Loucy (cell line): Measurements from ENCODE around the gene EIF2D.

Experiments used
- H2AFZ ChIP-seq: fragments of 200-600 bp; sonication (generic); 2 replicates; pipeline ENCODE4 v1.6.0; 2016; ENCODE audit warnings: antibody characterized with exemption, mild to moderate bottlenecking, low read length, moderate library complexity
- H3F3A ChIP-seq: fragments of 200-600 bp; 2 replicates; pipeline ENCODE4 v1.6.0; 2016; ENCODE audit warnings: antibody characterized with exemption, low read depth, mild to moderate bottlenecking
- H3K27me3 ChIP-seq: fragments of 200-600 bp; sonication (generic); 2 replicates; pipeline ENCODE4 v1.6.1; 2014; ENCODE audit warnings: low read length, mild to moderate bottlenecking; ENCODE audit not compliant: insufficient read depth, poor library complexity, severe bottlenecking
- H3K36me3 ChIP-seq: fragments of 200-600 bp; sonication (generic); 2 replicates; pipeline ENCODE4 v1.6.1; 2016; ENCODE audit warnings: low read length; ENCODE audit not compliant: insufficient read depth
- H3K4me1 ChIP-seq: fragments of 200-600 bp; sonication (generic); 2 replicates; pipeline ENCODE4 v1.5.1; 2014; ENCODE audit warnings: low read length, mild to moderate bottlenecking; ENCODE audit not compliant: insufficient read depth, poor library complexity, severe bottlenecking
- H3K4me2 ChIP-seq: fragments of 200-600 bp; sonication (generic); 2 replicates; pipeline ENCODE4 v1.6.0; 2014; ENCODE audit warnings: antibody characterized with exemption, low read length, low read depth, mild to moderate bottlenecking; ENCODE audit not compliant: poor library complexity, severe bottlenecking
- H3K4me3 ChIP-seq: fragments of 200-600 bp; sonication (generic); 2 replicates; pipeline ENCODE4 v1.5.1; 2014; ENCODE audit warnings: low read length, mild to moderate bottlenecking, mixed read lengths; ENCODE audit not compliant: poor library complexity, severe bottlenecking
- H3K79me2 ChIP-seq: fragments of 200-600 bp; sonication (generic); 2 replicates; pipeline ENCODE4 v1.6.1; 2014; ENCODE audit warnings: low read length; ENCODE audit not compliant: insufficient read depth
- H3K9ac ChIP-seq: fragments of 200-600 bp; sonication (generic); 2 replicates; pipeline ENCODE4 v1.6.0; 2014; ENCODE audit warnings: mild to moderate bottlenecking, low read depth, low read length, moderate library complexity; ENCODE audit not compliant: poor library complexity, severe bottlenecking
- H3K9me2 ChIP-seq: fragments of 200-600 bp; sonication (generic); replicated peaks from 2 replicates; pipeline ENCODE4 v1.6.1; 2016; ENCODE audit warnings: low read depth, low read length, mixed read lengths
- H3K9me3 ChIP-seq: fragments of 200-600 bp; sonication (generic); 2 replicates; pipeline ENCODE4 v1.6.1; 2014; ENCODE audit warnings: mild to moderate bottlenecking, antibody characterized with exemption, low read length, low read depth; ENCODE audit not compliant: insufficient read depth
- H4K20me1 ChIP-seq: fragments of 200-600 bp; sonication (generic); 2 replicates; pipeline ENCODE4 v1.6.0; 2014; ENCODE audit warnings: antibody characterized with exemption, low read length, mild to moderate bottlenecking; ENCODE audit not compliant: insufficient read depth, poor library complexity, severe bottlenecking
- CTCF ChIP-seq: fragments of 200-600 bp; sonication (generic); conservative IDR thresholded peaks from 2 replicates; pipeline ENCODE4 v1.5.1; 2014; ENCODE audit warnings: mild to moderate bottlenecking, antibody characterized with exemption, low read length
- EZH2phosphoT487 ChIP-seq: fragments of 200-600 bp; IDR thresholded peaks from 2 replicates; pipeline ENCODE4 v1.6.1; 2018; ENCODE audit warnings: antibody characterized with exemption, mild to moderate bottlenecking, moderate library complexity, borderline replicate concordance

EIF2D gene

DNA sequence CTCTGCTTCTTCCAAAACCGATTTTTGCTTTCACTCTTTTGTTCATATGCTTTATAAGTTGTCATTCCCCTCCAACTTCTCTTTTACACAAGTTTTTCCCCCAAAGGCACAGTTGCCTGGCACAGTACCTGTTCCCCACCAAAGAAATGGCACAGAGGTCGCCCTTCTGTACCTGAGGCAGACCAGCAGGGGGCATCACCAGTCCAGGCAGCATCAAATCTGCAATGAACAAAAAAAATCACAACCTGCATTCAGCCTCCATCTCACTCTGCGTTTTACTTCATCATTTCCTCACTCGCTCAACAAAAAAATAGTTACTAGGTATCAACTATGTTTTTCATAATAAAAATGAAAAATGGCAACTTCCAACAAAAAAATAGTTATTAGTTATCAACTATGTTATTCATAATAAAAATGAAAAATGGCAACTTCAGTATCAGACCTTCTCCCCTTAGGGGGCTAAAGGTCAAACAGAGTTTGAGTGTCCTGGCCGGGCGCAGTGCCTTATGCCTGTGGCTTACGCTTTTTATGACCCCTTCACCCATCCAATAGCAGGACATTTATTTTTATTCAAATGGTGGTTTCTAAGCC is 4.1 kb downstream of the EIF2D start:
- H3K9me2 ChIP-seq = no peaks in the 10 kb centered on the region
- no peak overlapping the region for H3K4me2 ChIP-seq
- no peaks in the 10 kb centered on the region for H4K20me1 ChIP-seq
- H2AFZ ChIP-seq = no peak overlapping the region
- H3K27me3 ChIP-seq = no peaks in the 10 kb centered on the region
- H3K9me3 ChIP-seq = no peaks in the 10 kb centered on the region
- H3K79me2 ChIP-seq = peaks cover 14% of the 10 kb centered on the region
- H3F3A ChIP-seq = no peaks in the 10 kb centered on the region
- peaks cover 16% of the 10 kb centered on the region for H3K4me1 ChIP-seq
- TF ChIP-seq CTCF (peak; percentile 94), EZH2phosphoT487 (no peak)
- no peak overlapping the region for H3K4me3 ChIP-seq
- peaks cover 5% of the 10 kb centered on the region; the same call in 1 of the 2 replicates for H3K36me3 ChIP-seq
- no peak overlapping the region for H3K9ac ChIP-seq

GRCh38 chr1:206606867-206607266 is 5.4 kb downstream of the EIF2D start:
- Histone ChIP-seq H3K4me3 (no peak overlapping the region), H3F3A (no peaks in the 10 kb centered on the region), H3K9me2 (no peaks in the 10 kb centered on the region), H3K27me3 (no peaks in the 10 kb centered on the region), H4K20me1 (no peaks in the 10 kb centered on the region), H3K9ac (no peak overlapping the region), H2AFZ (no peak overlapping the region), H3K4me1 (peaks cover 15% of the 10 kb centered on the region), H3K36me3 (peaks cover 16% of the 10 kb centered on the region; the same call in 1 of the 2 replicates), H3K9me3 (no peaks in the 10 kb centered on the region), H3K79me2 (peaks cover 12% of the 10 kb centered on the region), H3K4me2 (no peak overlapping the region)
- TF ChIP-seq CTCF = peak; percentile 76
- TF ChIP-seq EZH2phosphoT487 = no peak

DNA sequence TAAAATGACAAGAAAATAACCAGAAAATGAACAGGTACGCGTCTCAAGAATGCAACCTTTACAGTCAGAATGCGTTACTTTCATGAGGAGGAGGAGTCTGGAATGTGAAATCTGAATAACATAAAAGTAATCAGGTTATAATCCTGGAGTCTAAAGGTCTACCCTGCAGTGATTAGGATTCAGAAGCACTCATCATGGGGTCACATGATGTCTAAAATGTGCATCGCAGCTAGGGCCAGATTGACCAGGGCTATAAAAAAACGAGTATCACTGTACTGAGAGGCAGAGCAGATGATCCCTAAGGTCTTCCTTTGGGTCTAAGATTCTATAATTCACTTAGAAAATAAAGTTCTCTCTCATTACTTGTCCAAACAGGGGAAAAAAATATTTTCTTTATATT is 7.4 kb downstream of the EIF2D start:
- Histone ChIP-seq H4K20me1 (no peaks in the 10 kb centered on the region), H3K79me2 (no peaks in the 10 kb centered on the region), H3K9ac (no peak overlapping the region), H3K4me1 (peaks cover 4% of the 10 kb centered on the region), H3F3A (no peaks in the 10 kb centered on the region), H3K27me3 (no peaks in the 10 kb centered on the region), H2AFZ (no peak overlapping the region), H3K4me2 (no peak overlapping the region), H3K4me3 (no peak overlapping the region), H3K36me3 (peaks cover 28% of the 10 kb centered on the region; the same call in 1 of the 2 replicates), H3K9me2 (no peaks in the 10 kb centered on the region), H3K9me3 (no peaks in the 10 kb centered on the region)
- TF ChIP-seq CTCF (no peak), EZH2phosphoT487 (no peak)
